ENCODE data around the gene ANKRD13A.
"Not testable (repeated sequence)": the region's sequence is repeated elsewhere in the genome, so short reads cannot be mapped to it uniquely, and the experiment has no call there.

Gene ANKRD13A

DNA sequence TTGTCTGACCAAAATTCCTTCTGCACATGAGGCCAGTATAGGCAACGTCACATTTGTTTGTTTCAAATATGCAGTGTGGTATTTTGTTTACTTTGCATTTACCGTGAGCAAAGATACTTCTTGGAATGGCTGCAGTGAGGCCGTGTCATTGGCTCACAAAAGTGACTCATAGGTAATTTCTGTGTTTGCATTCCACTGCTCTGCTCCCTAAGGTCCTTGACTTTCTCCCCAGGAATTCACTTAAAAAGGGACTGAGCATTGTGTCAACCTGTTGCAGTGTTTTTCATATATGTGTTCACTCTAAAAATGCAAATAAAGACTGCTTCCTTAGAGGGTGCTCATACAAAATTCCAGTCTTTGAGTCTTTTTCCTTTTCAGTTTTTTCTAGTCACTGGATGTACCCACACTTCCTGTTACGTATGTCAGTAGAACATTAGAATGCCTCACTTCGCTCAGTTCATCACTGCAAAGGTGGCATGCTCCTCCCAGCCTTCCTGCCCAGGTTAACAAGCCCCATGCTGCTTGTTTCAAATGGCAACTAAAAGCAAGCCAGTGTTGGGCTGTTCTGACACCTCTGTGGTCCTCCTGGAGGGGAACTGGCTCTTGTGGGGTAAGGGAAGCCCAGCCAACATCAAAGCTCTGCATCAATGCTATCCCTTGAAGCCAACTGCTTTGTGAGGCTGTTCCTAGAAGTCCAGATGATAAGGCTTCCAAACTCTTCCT lies 40.0 kb downstream of the ANKRD13A start:
- H3K4me3 ChIP-seq (ENCODE audit: low read depth, low read length), result no peak overlapping the region
- TF ChIP-seq, protein P1, sequence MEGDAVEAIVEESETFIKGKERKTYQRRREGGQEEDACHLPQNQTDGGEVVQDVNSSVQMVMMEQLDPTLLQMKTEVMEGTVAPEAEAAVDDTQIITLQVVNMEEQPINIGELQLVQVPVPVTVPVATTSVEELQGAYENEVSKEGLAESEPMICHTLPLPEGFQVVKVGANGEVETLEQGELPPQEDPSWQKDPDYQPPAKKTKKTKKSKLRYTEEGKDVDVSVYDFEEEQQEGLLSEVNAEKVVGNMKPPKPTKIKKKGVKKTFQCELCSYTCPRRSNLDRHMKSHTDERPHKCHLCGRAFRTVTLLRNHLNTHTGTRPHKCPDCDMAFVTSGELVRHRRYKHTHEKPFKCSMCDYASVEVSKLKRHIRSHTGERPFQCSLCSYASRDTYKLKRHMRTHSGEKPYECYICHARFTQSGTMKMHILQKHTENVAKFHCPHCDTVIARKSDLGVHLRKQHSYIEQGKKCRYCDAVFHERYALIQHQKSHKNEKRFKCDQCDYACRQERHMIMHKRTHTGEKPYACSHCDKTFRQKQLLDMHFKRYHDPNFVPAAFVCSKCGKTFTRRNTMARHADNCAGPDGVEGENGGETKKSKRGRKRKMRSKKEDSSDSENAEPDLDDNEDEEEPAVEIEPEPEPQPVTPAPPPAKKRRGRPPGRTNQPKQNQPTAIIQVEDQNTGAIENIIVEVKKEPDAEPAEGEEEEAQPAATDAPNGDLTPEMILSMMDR (IDR thresholded peaks at IDR 0.05; ENCODE audit: control insufficient read depth, extremely low read depth, insufficient read depth), result no peak
- peak; percentile 86 for DNase-seq (ENCODE audit: low read depth)

DNA sequence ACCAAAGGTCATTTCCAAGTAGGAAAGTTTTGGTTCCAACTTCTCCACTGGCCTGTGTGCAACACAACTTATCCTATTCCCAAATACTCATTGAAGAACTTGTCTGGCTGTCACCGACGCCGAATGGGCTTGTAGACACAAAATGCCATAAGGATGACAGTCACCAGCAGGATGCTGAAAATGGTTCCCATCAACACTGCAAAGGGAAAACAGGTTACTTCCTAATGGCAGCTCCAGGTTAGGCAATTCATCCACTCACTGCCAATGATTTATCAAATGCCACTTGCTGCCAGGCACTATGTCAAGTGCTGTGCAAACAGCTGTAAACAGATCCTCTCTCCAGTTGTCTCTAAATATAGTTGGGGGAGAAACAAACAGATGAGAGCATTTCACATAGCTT lies 43.0 kb downstream of the ANKRD13A start:
- DNase-seq (ENCODE audit: low read depth), result peak; percentile 80
- TF ChIP-seq, protein P1 (IDR thresholded peaks at IDR 0.05; ENCODE audit: control insufficient read depth, extremely low read depth, insufficient read depth), result no peak
- H3K4me3 ChIP-seq (ENCODE audit: low read depth, low read length), result no peak overlapping the region

DNA sequence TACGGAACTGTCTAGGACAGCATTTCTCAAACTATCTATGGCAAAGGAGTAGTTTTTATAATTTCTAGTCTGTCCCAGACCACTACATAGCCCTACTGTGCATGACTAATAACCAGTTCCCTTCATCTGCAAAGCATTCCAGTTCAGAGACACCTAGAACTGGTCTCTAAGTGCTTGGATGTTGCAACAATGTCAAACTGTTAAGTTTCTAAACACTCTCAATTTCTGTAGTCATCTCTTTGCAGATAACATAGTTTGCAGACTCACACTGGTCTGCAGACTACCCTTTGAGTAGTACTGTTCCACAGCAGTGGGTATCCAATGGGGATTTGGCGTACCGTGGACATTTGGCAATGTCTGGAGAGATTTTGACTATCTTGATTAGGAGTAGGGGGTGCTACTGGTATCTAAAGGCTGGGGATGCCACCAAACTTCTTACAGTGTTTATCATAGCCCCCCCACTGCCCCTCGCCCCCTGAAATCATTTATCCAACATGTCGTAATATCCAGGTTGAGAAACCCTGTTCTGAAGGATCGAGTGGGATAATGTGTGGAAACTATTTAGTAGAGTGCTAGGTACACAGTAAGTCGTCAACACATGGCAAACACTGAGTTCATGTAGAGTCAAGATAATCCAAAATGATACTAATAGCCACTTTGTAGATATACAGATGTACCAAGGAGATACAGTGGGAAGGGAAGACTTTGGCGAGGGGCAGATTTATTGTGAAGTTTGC lies 47.4 kb downstream of the ANKRD13A start:
- no peak overlapping the region for H3K4me3 ChIP-seq (ENCODE audit: low read depth, low read length)
- TF ChIP-seq, protein P1 (IDR thresholded peaks at IDR 0.05; ENCODE audit: control insufficient read depth, extremely low read depth, insufficient read depth), result no peak

DNA sequence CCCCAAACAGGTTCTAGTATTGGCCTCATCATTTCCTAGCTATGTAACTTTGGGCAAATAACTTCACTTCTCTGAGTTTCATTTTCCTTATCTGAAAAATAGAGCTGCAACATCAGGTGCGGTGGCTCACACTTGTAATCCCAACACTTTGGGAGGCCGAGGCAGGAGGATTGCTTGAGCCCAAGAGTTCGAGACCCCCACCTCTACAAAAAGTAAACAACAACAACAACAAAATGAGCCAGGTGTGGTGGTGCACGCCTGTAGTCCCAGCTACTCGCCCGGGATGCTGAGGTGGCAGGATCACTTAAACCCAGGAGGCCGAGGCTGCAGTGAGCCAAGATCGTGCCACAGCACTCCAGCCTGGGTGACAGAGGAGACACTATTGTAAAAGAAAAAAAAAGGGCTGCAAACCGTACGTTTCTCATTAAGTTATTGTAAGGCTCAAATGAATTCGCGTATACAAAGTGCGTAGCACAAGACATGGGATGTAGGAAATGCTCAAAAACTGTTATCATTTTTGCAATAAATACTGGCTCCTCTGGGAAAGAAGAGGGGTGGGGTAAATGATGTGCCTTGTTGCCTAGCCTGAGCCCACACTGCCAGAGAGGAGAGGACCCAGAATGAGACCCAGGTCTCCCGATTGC lies 48.2 kb downstream of the ANKRD13A start:
- peak overlapping the region; percentile 78 for H3K4me3 ChIP-seq (ENCODE audit: low read depth, low read length)
- TF ChIP-seq, protein P1 (IDR thresholded peaks at IDR 0.05; ENCODE audit: control insufficient read depth, extremely low read depth, insufficient read depth), result no peak
- DNase-seq (ENCODE audit: low read depth), result no peak

More for the DNA sequence above, 47.4 kb downstream of the ANKRD13A start:
- DNase-seq (ENCODE audit: low read depth), result no peak

DNA sequence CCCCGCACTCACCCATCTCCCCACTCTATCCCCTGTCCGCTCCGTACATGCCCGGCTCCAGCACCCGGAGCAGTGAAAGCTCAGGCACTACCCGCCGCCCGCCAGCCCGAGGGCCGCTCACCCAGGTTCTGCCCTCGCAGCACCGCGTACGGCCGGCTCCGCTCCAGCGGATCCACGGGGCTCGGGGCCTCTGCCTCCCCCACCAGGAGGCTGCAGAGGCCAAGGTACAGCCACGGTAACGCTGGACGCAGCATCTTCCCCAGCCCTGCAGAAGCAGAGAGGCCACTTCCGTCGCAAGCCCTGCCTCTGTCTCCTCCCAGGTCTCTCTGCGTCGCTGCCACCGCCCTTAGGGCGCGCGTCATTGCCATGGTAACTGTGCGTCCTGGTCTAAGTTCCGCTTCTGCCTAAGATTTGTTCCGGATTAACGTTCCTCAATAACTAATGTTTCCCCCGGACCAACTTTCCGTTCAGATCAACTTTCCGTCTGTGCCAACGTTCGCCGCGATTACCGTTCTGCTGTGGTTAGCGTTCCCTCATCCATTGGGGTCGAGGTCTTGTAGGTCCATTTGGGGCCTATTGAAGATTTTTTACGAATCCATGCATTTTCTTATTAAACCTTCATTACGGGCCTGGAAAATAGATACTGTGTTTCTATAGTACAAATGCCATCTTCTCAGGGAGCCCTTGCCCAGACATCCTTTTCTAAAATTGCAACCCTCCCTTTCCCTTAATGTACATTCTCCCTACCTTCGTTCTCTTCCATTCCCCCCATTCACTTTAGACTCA lies 49.2 kb downstream of the ANKRD13A start, which contains the start of gene C12orf76:
TSS of gene C12orf76 (minus strand) at position 281 of the 786 bp plus-strand sequence. CDS start at position 254, 27 bp downstream.
- peak within 1 kb of the TSS; percentile 78 for H3K4me3 ChIP-seq (ENCODE audit: low read depth, low read length)
- peak; percentile 95 for DNase-seq (ENCODE audit: low read depth)
- TF ChIP-seq, protein P1 (IDR thresholded peaks at IDR 0.05; ENCODE audit: control insufficient read depth, extremely low read depth, insufficient read depth), result 0 out of 2 replicates have a peak, but pooled peaks have one; percentile 5

DNA sequence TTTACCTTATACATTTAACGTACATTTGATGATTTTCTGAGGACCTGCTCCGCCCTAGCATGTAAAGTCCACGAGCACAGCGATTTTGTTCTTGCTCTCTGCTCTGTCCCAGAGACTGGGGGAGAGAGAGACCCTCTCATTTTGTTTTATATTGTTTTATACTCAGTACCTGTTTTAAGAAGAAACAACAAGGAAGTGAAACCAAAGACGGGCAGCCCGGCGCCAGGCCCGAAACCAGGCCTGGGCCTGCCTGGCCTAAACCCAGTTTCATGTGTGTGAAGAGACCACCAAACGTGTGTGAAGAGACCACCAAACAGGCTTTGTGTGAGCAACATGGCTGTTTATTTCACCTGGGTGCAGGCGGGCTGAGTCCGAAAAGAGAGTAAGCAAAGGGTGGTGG lies 49.8 kb downstream of the ANKRD13A start:
- peak overlapping the region; percentile 78 for H3K4me3 ChIP-seq (ENCODE audit: low read depth, low read length)
- not testable (repeated sequence) for DNase-seq (ENCODE audit: low read depth)

DNA sequence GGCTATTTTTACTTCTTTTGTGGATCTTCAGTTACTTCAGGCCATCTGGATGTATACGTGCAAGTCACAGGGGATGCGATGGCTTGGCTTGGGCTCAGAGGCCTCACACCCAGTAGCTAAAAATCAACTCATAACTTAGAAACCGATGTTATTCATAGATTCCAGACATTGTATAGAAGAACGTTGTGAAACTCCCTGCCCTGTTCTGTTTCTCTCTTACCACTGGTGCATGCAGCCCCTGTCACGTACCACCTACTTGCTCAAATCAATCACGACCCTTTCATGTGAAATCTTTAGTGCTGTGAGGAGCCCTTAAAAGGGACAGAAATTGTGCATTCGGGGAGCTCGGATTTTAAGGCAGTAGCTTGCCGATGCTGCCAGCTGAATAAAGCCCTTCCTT lies 50.4 kb downstream of the ANKRD13A start:
- DNase-seq (ENCODE audit: low read depth); H3K4me3 ChIP-seq (ENCODE audit: low read depth, low read length): not testable (repeated sequence)
